IMR-90 (cell line): ENCODE results near the gene INO80D.

ENCODE experiments used
- CEBPB ChIP-seq: IDR thresholded peaks from 2 replicates; pipeline ENCODE4 v1.6.1; 2012; ENCODE audit warnings: low read depth, low read length, improper control_type of control experiment
- CHD1 ChIP-seq: IDR thresholded peaks from 2 replicates; pipeline ENCODE4 v1.6.1; 2012; ENCODE audit warnings: low read depth, low read length, improper control_type of control experiment
- ELK1 ChIP-seq: fragments of 150-350 bp; IDR thresholded peaks from 2 replicates; pipeline ENCODE4 v1.6.1; 2016; ENCODE audit warnings: low read depth, mild to moderate bottlenecking, low read length, moderate library complexity, borderline replicate concordance
- FOS ChIP-seq: fragments of 150-350 bp; IDR thresholded peaks from 2 replicates; pipeline ENCODE4 v1.6.1; 2016; ENCODE audit warnings: low read depth, low read length
- MAFK ChIP-seq: IDR thresholded peaks from 2 replicates; pipeline ENCODE4 v1.6.1; 2012; ENCODE audit warnings: low read depth, low read length, improper control_type of control experiment
- MXI1 ChIP-seq: IDR thresholded peaks from 2 replicates; pipeline ENCODE4 v1.6.1; 2012; ENCODE audit warnings: low read depth, mild to moderate bottlenecking, low read length, moderate library complexity, borderline replicate concordance
- POLR2A ChIP-seq: IDR thresholded peaks from 2 replicates; pipeline ENCODE4 v1.6.1; 2012; ENCODE audit warnings: mild to moderate bottlenecking, low read depth, low read length
- RAD21 ChIP-seq: IDR thresholded peaks from 2 replicates; pipeline ENCODE4 v1.6.1; 2012; ENCODE audit warnings: low read length, improper control_type of control experiment
- RFX5 ChIP-seq: IDR thresholded peaks from 2 replicates; pipeline ENCODE4 v1.8.0; 2012; ENCODE audit warnings: low read depth, mild to moderate bottlenecking, low read length, moderate library complexity
- SMC3 ChIP-seq: fragments of 150-350 bp; IDR thresholded peaks from 2 replicates; pipeline ENCODE4 v1.6.1; 2016; ENCODE audit warnings: low read depth, mild to moderate bottlenecking, antibody characterized with exemption, low read length, moderate library complexity
- USF2 ChIP-seq: fragments of 150-350 bp; IDR thresholded peaks from 2 replicates; pipeline ENCODE4 v1.6.1; 2017; ENCODE audit warnings: mild to moderate bottlenecking, antibody characterized with exemption, low read length, low read depth
- TF ChIP-seq, protein P1 (sequence below): conservative IDR thresholded peaks from 2 replicates; pipeline ENCODE4 v1.5.1; 2012; ENCODE audit warnings: mild to moderate bottlenecking, low read depth, low read length, improper control_type of control experiment

DNA sequence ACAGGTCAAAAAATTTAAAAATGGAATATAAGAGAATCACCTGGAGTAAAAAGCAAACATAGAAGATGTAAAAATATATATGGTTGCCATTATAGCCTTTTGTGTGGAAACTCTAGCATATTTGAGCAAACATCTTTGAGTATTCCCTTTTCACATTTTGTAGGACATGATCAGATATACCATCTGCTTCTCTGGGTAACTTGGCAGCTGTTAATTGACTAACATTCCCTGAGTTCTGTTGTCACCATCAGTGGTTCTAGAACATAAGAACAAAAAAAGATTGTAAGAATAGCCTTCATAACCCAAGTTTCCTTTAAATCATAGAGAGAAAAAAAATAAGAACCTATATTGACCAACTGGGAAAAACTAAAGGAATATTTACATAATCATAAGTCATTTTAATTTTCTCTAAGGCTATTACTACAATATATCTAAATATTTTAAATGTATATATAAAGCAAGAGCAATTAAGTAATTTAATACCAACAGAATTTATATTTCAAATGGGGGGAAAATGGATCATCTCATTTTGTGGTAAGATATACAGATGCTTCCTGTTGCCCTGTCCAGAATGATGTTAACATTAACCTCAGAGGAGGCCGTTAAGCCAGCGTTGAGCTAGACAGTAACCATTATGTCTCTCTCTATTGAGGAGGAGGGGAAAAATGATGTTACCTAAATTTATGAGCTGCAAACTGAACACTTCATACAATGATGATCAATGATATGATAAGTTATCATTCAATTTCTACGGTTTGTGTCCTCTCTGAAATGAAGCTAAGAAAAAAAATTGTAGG lies 9.8 kb upstream of the INO80D start:
- no peak for TF ChIP-seq FOS
- TF ChIP-seq CHD1, result no peak
- no peak for TF ChIP-seq POLR2A
- TF ChIP-seq, protein P1, sequence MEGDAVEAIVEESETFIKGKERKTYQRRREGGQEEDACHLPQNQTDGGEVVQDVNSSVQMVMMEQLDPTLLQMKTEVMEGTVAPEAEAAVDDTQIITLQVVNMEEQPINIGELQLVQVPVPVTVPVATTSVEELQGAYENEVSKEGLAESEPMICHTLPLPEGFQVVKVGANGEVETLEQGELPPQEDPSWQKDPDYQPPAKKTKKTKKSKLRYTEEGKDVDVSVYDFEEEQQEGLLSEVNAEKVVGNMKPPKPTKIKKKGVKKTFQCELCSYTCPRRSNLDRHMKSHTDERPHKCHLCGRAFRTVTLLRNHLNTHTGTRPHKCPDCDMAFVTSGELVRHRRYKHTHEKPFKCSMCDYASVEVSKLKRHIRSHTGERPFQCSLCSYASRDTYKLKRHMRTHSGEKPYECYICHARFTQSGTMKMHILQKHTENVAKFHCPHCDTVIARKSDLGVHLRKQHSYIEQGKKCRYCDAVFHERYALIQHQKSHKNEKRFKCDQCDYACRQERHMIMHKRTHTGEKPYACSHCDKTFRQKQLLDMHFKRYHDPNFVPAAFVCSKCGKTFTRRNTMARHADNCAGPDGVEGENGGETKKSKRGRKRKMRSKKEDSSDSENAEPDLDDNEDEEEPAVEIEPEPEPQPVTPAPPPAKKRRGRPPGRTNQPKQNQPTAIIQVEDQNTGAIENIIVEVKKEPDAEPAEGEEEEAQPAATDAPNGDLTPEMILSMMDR, result no peak
- TF ChIP-seq CEBPB, result no peak
- TF ChIP-seq MXI1, result no peak
- no peak for TF ChIP-seq RAD21
- no peak for TF ChIP-seq MAFK
- TF ChIP-seq SMC3, result no peak
- no peak for TF ChIP-seq USF2
- no peak for TF ChIP-seq ELK1
- no peak for TF ChIP-seq RFX5
